ENCODE results near the gene LPCAT1. TPM values are rescaled to one million over a fixed set of nuclear protein-coding genes. Genes with fewer than 3 reads are reported as not detected.

Gene LPCAT1
- total and polyA plus RNA-seq, 10 of the 15 experiments (the other 5 are each of a cell fraction or from before 2014, with no cell fraction given) = 2.3 to 109 (median 72.7) TPM

- TF ChIP-seq BHLHE40 (IDR thresholded peaks at IDR 0.05; ENCODE audit: borderline replicate concordance in 1 of 2, low read depth in 2 of 2, low read length in 1 of 2) (peak; percentile 83 to 88), SREBF1 (IDR thresholded peaks at IDR 0.05; ENCODE audit: low read length) (no peak), BRCA1 (IDR thresholded peaks at IDR 0.05; ENCODE audit: low read depth, low read length) (no peak), SMAD5 (IDR thresholded peaks at IDR 0.05; ENCODE audit: low read depth) (peak; percentile 62; the same call in 1 of the 2 replicates), ZBED1 (IDR thresholded peaks at IDR 0.05; ENCODE audit: borderline replicate concordance) (peak; percentile 80; the same call in 1 of the 2 replicates), SIX5 (IDR thresholded peaks at IDR 0.05; ENCODE audit: low read depth, low read length, severe bottlenecking) (no peak), HDAC2 (IDR thresholded peaks at IDR 0.05) (no peak), E2F8 (IDR thresholded peaks at IDR 0.05; ENCODE audit: low read depth, partially characterized antibody) (no peak), NR2F1 (conservative IDR thresholded peaks at IDR 0.05) (peak; percentile 99)
Observed at GRCh38 chr5:1484730-1485578, 38.8 kb downstream of the LPCAT1 start (continued).
